ENCODE data around the gene MARCKSL1. TPM values are rescaled to one million over a fixed set of nuclear protein-coding genes. Genes with fewer than 3 reads are reported as not detected.

Gene MARCKSL1
- total RNA-seq, 1 donor from 2014 or later: 36.8 TPM

DNA sequence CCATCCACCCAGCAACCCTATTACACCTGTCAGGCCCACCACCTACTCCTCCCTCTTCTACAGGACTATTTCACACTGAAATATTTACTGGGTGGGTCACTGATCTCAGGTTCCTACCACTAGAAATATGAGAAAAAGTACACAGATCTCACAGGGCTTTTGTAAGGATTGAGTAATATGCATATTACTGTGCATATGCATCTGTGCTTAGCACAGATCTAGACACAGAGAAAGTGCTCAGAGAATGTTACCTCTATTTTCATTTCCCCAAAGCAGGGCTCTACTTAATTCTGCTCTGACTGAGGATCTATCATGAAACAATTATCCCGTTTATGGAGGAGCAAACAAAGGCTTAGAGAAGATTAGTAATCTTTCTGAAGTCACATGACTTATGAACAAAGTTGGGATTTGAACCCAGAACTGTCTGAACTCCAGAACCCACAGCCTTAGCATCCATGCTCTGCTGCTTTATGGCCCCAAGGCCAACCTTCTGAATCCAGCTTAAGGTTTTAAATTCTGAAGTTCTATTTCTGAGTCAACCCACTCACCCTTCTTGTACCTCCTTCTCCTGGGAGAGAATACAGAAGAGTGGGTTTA is 38.1 kb upstream of the MARCKSL1 start:
- DNase-seq (ENCODE audit: extremely low spot score in 2 of 2): no peak
- TF ChIP-seq POLR2AphosphoS5 (IDR thresholded peaks at IDR 0.05; ENCODE audit: insufficient read depth in 1 of 2, low read depth in 1 of 2): no peak
- TF ChIP-seq, protein P1, sequence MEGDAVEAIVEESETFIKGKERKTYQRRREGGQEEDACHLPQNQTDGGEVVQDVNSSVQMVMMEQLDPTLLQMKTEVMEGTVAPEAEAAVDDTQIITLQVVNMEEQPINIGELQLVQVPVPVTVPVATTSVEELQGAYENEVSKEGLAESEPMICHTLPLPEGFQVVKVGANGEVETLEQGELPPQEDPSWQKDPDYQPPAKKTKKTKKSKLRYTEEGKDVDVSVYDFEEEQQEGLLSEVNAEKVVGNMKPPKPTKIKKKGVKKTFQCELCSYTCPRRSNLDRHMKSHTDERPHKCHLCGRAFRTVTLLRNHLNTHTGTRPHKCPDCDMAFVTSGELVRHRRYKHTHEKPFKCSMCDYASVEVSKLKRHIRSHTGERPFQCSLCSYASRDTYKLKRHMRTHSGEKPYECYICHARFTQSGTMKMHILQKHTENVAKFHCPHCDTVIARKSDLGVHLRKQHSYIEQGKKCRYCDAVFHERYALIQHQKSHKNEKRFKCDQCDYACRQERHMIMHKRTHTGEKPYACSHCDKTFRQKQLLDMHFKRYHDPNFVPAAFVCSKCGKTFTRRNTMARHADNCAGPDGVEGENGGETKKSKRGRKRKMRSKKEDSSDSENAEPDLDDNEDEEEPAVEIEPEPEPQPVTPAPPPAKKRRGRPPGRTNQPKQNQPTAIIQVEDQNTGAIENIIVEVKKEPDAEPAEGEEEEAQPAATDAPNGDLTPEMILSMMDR (IDR thresholded peaks at IDR 0.05): no peak
- TF ChIP-seq POLR2A (IDR thresholded peaks at IDR 0.05): no peak

DNA sequence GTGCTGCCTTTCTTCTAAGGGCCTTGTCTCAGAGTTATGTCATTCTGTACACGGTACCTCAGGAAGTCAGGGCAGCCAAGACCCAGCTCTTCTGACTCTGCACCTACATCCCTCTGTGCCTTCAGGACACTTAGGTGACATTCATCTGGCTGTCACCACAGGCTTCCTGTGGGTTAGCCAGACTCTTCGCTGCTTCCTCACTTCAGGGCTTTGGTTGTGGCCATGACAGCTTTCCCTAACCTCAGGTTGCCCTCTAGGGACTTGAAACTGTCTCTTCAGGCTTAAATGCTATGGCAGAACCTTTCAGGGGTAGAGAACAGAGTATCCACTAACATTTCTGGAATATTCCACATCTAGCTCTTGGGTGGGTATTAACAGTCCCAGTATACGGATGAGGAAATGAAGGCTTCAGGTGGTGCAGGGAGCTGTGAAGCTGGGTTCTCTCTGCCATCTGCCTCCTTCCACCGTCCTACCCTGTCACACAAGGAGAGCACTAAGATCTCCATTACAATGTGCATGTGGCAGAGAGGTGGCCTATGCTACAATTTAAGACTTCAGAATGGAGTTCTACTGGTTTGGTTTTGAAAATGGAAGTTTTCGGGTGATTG is 36.2 kb upstream of the MARCKSL1 start:
- Histone ChIP-seq H3K36me3 (peaks cover 0 to 79% of the 10 kb centered on the region in 2 donors), H3K27me3 (no peaks in the 10 kb centered on the region), H3K4me1 (no peaks in the 10 kb centered on the region), H3K4me3 (no peak overlapping the region), H3K9me3 (no peaks in the 10 kb centered on the region), H3K27ac (no peak overlapping the region)
- no peak for DNase-seq (ENCODE audit: extremely low spot score in 2 of 2)
- TF ChIP-seq POLR2A (IDR thresholded peaks at IDR 0.05) (no peak), POLR2AphosphoS5 (IDR thresholded peaks at IDR 0.05; ENCODE audit: insufficient read depth in 1 of 2, low read depth in 1 of 2) (no peak)
- TF ChIP-seq, protein P1 (IDR thresholded peaks at IDR 0.05): no peak
- intact Hi-C loops (cut with DNase I): no loop called here

More for the DNA sequence above, 38.1 kb upstream of the MARCKSL1 start:
- peaks cover 0 to 82% of the 10 kb centered on the region in 2 donors for H3K36me3 ChIP-seq
- no peak overlapping the region for H3K27ac ChIP-seq
- H3K4me3 ChIP-seq: no peak overlapping the region
- H3K4me1 ChIP-seq: no peaks in the 10 kb centered on the region
- intact Hi-C loops (cut with DNase I): no loop called here
- no peaks in the 10 kb centered on the region for H3K9me3 ChIP-seq
- H3K27me3 ChIP-seq: no peaks in the 10 kb centered on the region

DNA sequence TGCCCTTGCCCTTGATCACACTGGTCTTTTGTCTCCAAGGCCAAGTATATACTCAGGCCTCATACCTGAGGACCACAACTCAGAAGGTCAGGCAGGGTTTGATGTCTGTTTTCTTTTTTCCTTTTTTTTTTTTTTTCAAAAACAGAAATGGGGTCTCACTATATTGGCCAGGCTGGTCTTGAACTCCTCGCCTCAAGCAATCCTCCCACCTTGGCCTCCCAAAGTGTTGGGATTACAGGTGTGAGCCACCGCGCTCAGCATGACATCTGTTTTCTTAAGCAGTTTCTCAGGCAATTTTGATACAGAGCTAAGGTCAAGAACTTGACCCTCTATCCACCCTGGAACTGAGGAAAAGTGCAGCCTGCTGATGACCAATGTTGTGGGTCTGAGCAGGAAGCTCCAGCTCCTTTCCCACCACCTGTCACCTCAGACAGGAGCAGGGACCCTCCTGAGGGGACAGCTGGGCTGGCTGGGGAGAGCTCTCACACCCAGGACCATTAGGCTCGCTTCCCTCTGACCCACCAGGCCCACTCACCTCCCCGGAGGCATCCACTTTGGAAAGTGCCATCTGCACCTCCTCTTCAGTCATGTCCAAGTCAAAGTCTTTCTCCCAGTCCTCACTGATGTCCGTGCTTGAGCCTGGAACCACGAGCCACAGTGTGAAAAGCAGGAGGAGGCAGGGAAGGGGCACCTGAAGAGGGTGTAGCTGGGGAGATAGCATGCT is 32.0 kb upstream of the MARCKSL1 start:
- Histone ChIP-seq H3K9me3 (no peaks in the 10 kb centered on the region), H3K4me3 (no peak overlapping the region), H3K4me1 (no peaks in the 10 kb centered on the region), H3K36me3 (peaks cover 0 to 66% of the 10 kb centered on the region in 2 donors), H3K27me3 (no peaks in the 10 kb centered on the region), H3K27ac (no peak overlapping the region)
- intact Hi-C loops (cut with DNase I): no loop called here
- TF ChIP-seq POLR2A (IDR thresholded peaks at IDR 0.05): no peak
- TF ChIP-seq, protein P1 (IDR thresholded peaks at IDR 0.05): no peak
- no peak for TF ChIP-seq POLR2AphosphoS5 (IDR thresholded peaks at IDR 0.05; ENCODE audit: insufficient read depth in 1 of 2, low read depth in 1 of 2)
- no peak for DNase-seq (ENCODE audit: extremely low spot score in 2 of 2)

DNA sequence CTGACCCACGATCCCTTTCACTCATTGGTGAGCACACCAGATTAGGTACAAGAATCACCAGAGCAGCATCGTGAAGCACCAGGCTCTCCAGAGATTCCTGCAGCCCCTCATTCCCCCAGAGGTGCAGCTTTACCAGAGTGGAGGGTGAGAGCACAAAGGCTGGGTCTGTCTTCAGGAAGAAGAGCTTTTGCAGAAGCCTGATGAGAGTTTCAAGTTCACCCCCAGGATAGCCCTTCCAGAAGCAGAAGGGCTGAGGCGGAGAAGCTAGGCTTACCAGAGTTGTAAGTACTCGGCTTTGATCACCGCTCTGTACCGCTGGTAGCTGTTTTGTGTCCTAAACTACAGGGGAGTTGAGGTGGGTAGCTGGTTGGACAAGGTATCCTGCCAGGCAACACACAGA is 29.4 kb upstream of the MARCKSL1 start:
- H3K9me3 ChIP-seq: no peaks in the 10 kb centered on the region
- intact Hi-C loops (cut with DNase I): no loop called here
- H3K27ac ChIP-seq: no peak overlapping the region
- H3K36me3 ChIP-seq: peaks cover 0 to 50% of the 10 kb centered on the region in 2 donors
- peaks cover 21% of the 10 kb centered on the region for H3K4me1 ChIP-seq
- DNase-seq (ENCODE audit: extremely low spot score in 2 of 2): no peak
- no peak for TF ChIP-seq POLR2A (IDR thresholded peaks at IDR 0.05)
- no peak for TF ChIP-seq POLR2AphosphoS5 (IDR thresholded peaks at IDR 0.05; ENCODE audit: insufficient read depth in 1 of 2, low read depth in 1 of 2)
- TF ChIP-seq, protein P1 (IDR thresholded peaks at IDR 0.05): no peak
- no peak overlapping the region for H3K4me3 ChIP-seq
- H3K27me3 ChIP-seq: no peaks in the 10 kb centered on the region
